22Rv1 (cell line): ENCODE data around the gene CYP27C1.

ENCODE experiments used
- H3K27ac ChIP-seq: fragments of 450-650 bp; 2 replicates; pipeline ENCODE4 v1.5.1; 2017
- CTCF ChIP-seq: fragments of 450-650 bp; IDR thresholded peaks from 2 replicates; pipeline ENCODE4 v1.5.1; 2017; ENCODE audit warnings: mild to moderate bottlenecking
- ZFX ChIP-seq: fragments of 450-650 bp; IDR thresholded peaks from 2 replicates; pipeline ENCODE4 v1.6.1; 2017; ENCODE audit warnings: antibody characterized with exemption, borderline replicate concordance

CYP27C1 gene

GRCh38 chr2:127174640-127175039 is 45.5 kb downstream of the CYP27C1 start:
- no peak overlapping the region for H3K27ac ChIP-seq
- TF ChIP-seq ZFX: no peak
- TF ChIP-seq CTCF: no peak

GRCh38 chr2:127174136-127174535 is 46.0 kb downstream of the CYP27C1 start:
- no peak overlapping the region for H3K27ac ChIP-seq

GRCh38 chr2:127173057-127173456 is 47.0 kb downstream of the CYP27C1 start:
- H3K27ac ChIP-seq: no peak overlapping the region
- TF ChIP-seq CTCF (no peak), ZFX (no peak)

More at GRCh38 chr2:127174136-127174535, 46.0 kb downstream of the CYP27C1 start:
- TF ChIP-seq CTCF: no peak
- TF ChIP-seq ZFX: no peak

- no peak overlapping the region for H3K27ac ChIP-seq
- TF ChIP-seq ZFX (no peak), CTCF (no peak)
Observed at GRCh38 chr2:127172306-127172705, 47.8 kb downstream of the CYP27C1 start.

GRCh38 chr2:127170452-127171197 is 49.5 kb downstream of the CYP27C1 start:
- H3K27ac ChIP-seq: no peak overlapping the region
- TF ChIP-seq ZFX (no peak), CTCF (no peak)

GRCh38 chr2:127170021-127170420 is 50.1 kb downstream of the CYP27C1 start:
- TF ChIP-seq CTCF (no peak), ZFX (no peak)
- H3K27ac ChIP-seq: no peak overlapping the region

GRCh38 chr2:127169066-127169660 is 50.9 kb downstream of the CYP27C1 start:
- TF ChIP-seq ZFX (no peak), CTCF (no peak)
- H3K27ac ChIP-seq: no peak overlapping the region
